VCaP (cell line): ENCODE results near the gene LIPF.
A peak's percentile ranks its signal among the peaks of the same experiment; 100 is the strongest.

Experiments used
- H3K27ac ChIP-seq: fragments of 450-650 bp; 2 replicates; pipeline ENCODE4 v1.5.1; 2017
- TF ChIP-seq, protein P1 (sequence below): fragments of 450-650 bp; conservative IDR thresholded peaks from 2 replicates; pipeline ENCODE4 v1.5.1; 2017; ENCODE audit warnings: mild to moderate bottlenecking, moderate library complexity

The LIPF gene

DNA sequence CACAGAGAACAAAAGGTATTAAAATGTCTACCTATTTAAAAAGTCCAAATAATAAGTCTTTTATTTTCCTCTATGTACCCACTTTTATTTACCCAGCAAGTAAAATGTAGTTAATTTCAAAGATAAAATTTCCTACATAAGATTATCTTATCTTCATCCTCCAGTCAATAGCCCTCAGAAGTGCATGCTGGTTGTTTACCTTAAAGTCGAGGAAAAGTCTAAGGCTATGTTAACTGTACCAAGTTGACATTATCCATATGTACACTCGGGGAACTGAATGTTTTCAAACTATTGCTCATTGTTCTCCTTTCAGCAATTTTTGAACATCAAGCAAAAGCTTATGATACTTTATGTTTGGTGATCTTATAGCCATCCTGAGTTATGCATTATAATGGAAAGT lies 24.1 kb upstream of the LIPF start:
- H3K27ac ChIP-seq = peak overlapping the region; percentile 59
- TF ChIP-seq, protein P1, sequence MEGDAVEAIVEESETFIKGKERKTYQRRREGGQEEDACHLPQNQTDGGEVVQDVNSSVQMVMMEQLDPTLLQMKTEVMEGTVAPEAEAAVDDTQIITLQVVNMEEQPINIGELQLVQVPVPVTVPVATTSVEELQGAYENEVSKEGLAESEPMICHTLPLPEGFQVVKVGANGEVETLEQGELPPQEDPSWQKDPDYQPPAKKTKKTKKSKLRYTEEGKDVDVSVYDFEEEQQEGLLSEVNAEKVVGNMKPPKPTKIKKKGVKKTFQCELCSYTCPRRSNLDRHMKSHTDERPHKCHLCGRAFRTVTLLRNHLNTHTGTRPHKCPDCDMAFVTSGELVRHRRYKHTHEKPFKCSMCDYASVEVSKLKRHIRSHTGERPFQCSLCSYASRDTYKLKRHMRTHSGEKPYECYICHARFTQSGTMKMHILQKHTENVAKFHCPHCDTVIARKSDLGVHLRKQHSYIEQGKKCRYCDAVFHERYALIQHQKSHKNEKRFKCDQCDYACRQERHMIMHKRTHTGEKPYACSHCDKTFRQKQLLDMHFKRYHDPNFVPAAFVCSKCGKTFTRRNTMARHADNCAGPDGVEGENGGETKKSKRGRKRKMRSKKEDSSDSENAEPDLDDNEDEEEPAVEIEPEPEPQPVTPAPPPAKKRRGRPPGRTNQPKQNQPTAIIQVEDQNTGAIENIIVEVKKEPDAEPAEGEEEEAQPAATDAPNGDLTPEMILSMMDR = no peak

DNA sequence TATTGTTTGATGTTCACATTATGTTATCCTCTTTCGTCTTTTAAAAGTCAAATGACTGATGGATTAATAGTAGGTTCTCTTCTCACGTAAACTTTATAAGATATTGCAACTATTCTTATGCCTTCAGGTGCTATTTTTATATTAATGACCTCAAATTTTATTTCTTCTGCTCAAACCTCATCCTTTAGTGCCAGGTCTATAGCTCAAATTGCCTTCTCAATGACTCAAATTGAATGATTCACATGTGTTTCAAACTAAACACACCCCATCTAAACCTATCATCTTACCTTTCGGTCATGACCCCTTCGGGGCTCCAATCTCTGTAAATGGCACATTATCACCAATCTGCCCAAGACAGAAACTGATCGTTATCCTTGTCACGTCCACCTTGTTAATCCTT lies 22.0 kb upstream of the LIPF start:
- no peak overlapping the region for H3K27ac ChIP-seq
- TF ChIP-seq, protein P1 = no peak

DNA sequence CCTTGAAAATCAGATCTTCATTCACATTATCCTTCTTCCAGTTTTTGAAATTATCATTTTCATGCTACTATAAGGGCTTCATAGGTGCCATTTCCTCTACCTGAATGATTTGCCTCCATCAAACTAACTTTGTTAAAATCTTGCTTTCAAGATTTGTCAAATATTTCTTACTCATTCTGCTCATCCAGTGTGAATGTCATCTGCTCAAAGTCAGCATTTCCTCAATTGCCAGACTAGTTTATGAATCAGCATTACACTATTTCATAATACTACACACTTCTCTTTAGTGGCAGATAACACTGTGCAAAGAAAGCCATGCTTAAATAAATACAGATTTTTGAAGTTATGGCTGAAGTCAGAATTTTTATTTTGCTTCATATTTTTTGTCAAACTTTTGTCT lies 21.3 kb upstream of the LIPF start:
- H3K27ac ChIP-seq = no peak overlapping the region
- TF ChIP-seq, protein P1 = no peak

DNA sequence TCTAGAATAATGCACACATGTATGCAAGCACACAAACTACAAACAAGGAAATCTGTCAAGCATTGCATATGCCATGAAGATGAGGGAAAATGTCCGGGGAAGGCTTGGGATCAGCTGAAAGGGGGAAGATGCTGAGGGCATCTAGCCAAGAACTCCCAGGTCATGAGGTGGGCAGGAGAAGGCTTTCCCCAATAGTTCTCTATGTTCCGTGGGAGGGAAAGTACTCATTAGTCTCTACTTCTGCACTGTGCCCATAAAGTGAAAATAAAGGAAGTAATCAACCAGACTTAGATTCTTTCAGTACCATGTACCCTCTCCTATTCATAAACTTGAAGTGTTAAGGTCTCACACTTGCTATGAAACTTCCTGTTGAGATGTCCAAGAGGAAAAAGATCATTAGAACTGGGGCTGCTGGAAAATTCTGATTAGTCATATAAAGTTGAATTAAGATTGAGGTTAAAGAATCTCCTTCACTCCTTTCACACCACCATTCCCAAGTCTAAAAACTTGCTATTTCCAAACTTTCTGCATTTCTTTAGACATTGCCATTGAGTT lies 17.1 kb upstream of the LIPF start:
- TF ChIP-seq, protein P1 = no peak
- no peak overlapping the region for H3K27ac ChIP-seq

DNA sequence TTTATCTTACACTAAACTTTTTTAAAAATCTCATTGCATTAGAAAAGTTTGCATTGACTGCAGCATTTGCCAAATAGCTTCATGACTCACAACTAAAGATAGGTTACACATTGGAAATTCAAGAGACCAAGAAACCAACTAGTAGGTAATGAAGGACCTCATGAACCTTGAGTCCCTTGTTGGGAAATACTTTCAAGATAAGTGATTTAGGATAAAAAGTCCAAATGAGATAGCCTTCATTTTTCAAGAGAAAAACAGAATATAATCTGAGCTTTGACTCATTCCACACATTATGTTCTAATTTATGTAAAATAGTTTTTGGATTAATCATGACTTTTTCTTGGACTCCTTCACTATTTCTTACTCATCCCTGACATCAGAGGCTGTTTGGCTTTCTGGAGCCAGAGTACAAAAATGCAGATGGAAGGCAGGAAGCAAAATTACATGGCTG lies 13.1 kb upstream of the LIPF start:
- TF ChIP-seq, protein P1 = no peak
- H3K27ac ChIP-seq = no peak overlapping the region

DNA sequence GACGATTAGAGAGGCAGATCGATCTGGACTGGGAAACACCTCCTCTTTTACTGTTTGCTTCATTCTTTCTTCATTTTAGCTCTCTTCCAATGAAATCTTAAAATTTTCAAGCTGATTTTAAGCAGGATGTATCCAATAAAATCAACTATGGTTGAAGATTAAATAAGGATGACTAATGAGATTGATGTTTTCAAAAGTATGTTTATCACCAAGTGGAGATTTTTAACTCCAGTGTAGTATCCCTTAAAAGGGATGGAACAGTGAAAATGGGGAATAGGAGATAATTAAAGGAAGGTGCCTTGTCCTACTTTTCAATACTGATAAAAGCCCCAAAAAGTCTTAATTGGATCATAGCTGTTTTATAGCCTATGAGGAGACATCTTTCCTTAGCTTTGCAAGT lies 11.6 kb upstream of the LIPF start:
- H3K27ac ChIP-seq = no peak overlapping the region
- TF ChIP-seq, protein P1 = no peak

DNA sequence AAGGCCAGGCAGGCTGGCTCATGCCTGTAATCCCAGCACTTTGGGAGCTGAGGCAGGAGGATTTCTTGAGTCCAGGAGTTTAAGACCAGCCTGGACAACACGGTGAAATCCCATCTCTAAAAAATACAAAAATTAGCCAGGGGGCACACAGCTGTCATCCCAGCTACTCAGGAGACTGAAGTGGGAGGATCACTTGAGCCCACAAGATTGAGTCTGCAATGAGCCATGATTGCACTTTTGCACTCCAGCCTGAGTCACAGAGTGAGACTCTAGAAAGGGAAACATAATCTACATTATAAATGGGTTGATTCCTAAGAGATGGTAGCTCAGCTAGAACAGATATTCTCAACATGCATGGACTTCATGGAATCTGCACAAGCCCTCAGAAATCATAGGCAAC lies 6.3 kb upstream of the LIPF start:
- H3K27ac ChIP-seq = no peak overlapping the region
- TF ChIP-seq, protein P1 = no peak
